HG03066 (cell line): Measurements from ENCODE around the gene UBAC1.
"Not testable (repeated sequence)": the region's sequence is repeated elsewhere in the genome, so short reads cannot be mapped to it uniquely, and the experiment has no call there.

ENCODE experiments used
- ATAC-seq: cut with Tn5 transposase; IDR thresholded peaks from one replicate; pipeline ENCODE4 v1.9.1; 2021; ENCODE audit warnings: low read depth; ENCODE audit not compliant: unreplicated experiment

UBAC1 gene

DNA sequence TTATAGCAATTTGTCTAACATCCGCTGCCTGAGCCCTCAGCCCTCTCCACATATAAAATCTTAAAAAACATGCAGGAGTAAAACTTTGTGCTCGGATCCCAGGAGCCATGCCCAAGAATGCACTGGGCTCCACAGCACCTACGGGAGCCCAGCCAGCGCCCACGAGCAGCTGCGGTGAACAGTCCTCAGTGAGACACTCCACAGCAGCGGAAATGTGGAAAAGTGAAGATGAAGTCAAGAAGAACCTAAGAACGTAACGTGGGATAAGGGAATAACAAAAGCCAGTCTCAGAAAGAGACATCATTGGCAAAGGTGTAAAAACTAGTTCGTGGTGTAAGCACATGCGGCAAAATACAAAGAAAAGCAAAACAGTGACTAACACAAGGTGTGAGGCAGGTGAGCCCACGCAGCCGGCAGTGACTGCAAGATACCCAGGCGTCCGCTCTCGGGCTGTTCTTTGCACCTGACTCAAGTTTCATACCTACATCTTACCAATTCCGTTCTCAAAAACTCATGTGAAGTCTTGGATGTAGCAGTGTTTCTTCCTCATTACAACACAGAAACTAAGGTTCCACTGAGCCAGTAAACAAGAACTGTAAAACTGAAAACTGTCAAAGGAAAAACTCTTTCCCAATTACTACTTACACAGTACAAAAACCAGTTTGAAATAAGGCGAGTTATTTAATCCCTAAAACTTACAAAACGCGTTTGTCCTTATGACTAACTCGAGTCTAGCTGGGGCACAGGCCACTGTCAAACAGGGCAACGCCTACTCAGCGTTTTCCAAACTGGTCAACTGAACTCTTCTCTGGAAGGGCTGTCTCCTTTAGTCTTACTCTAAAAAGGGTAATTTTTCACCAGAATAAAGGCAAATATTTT, 55.6 kb downstream of the UBAC1 start:
- no peak for ATAC-seq

DNA sequence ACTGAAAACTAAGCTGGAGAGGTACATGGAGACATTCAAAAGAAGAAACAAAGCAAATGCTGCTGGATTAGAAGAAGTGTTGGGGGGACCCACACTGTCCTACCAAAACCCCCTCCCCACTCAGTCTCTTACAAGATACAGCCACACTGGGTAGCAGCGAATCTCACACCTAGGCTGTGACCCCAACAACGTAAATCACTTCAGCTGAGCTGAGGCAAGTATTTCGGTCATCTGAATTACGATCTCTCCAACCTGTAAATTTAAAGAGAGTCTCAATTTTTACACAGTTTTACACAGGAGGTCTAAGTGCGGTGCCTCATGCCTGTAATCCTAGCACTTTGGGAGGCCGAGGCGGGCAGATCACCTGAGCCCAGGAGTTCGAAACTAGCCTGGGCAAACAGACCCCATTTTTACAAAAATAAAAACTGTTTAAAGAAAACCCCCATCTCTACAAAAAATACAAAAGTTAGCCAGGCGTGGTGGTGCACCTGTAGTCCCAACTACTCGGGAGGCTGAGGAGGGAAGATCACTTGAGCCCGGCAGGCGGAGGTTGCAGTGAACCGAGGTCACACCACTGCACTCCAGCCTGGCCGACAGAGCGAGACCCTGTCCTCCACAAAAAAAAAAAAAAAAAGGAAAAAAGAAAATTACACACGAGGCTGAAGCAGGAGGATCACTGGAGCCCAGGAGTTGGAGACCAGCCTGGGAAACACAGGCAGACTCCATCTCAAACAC, 57.2 kb downstream of the UBAC1 start:
- ATAC-seq: no peak

DNA sequence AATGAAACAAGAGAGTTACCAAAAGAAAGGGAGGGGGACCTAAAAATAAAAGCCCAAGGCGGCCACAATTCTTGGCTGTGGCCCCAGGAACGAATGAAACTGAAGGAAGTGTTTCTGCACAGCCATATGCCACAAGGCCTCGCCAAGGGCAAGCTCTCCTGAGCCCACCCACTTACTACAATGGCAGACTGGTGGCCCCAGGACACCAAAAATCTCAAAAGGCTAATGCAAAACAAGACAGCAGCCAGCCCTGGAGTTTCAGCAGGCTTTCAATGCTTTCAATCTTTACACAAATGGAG, 57.9 kb downstream of the UBAC1 start:
- ATAC-seq: no peak

DNA sequence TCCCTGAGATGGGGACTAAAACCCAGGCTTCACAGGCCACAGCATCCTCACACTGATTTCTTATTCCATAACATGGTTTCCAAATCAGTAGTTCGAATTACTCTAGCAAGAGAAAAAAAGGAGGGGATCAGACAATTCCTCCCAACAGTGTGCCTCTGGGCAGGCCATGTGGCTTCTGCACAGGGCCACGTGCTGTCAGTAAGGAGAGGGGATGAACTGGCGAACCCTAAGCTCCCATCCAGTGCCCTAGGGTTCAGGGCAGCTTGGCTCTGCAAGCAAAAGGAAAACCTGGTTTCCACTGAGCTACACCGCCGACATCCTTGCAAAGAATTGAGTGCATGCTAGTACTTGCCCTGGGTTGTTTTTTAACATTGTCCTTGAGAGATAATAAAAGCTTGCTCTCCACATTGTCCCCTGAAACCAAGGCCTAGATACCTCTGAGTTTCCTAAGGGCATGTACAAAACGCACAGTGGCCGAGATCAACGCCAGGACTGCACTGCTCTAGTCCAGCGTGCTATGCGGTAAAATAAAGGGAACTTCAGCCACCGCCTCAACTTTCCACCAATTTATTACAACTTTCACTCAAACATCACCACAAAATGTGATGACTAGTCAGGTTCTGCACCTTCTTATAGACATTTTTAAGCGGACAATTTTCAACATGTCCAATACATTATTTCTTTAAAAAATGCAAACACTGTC, 58.4 kb downstream of the UBAC1 start:
- no peak for ATAC-seq

DNA sequence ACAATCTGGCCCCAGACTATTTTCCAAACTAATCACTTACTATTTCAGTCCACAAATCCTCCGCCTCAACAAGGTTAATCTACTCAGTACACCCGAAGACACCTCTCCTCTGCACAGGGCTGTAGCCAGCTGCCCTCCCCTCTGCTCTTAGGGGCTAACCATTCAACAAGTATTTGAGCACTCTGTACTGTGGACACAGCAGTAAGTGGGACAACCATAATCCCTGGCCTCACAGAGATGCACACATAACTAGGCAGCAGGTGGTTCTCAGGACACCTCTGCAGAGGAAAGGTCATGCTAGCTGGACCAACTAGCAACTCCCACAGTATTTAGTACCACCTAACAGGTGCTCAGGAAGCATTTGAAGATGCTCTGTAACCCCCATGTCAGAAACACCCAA, 59.3 kb downstream of the UBAC1 start:
- ATAC-seq: no peak

DNA sequence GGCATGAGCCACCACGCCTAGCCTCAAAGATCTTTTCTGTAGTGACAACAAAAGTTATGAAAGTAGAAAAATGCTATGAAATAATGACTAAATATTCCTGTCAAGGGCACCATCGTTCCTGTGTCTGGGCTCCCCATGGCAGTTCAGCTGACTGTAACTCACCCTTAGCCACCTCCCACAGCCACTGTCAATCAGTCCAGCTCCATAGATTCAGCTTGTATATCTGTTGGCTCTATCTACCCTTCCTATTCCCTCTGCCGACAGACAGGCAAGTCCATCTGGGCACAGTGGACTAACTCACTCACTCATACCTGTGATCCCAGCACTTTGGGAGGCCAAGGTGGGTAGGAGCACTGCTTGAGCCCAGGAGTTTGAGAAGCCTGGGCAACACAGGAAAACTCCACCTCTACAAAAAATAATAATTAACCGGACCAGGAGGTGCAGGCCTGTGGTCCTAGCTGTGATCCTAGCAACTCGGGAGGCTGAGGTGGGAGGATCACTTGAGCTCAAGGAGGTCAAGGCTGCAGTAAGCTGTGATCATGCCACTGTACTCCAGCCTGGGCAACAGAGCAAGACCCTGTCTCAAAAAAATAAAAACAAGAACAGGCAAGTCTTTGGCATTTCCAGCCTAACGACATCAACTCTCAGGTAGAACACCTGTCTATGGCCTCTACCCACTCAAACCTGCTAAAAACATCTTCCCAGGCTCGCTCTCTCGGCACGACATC, 60.0 kb downstream of the UBAC1 start:
- no peak for ATAC-seq

DNA sequence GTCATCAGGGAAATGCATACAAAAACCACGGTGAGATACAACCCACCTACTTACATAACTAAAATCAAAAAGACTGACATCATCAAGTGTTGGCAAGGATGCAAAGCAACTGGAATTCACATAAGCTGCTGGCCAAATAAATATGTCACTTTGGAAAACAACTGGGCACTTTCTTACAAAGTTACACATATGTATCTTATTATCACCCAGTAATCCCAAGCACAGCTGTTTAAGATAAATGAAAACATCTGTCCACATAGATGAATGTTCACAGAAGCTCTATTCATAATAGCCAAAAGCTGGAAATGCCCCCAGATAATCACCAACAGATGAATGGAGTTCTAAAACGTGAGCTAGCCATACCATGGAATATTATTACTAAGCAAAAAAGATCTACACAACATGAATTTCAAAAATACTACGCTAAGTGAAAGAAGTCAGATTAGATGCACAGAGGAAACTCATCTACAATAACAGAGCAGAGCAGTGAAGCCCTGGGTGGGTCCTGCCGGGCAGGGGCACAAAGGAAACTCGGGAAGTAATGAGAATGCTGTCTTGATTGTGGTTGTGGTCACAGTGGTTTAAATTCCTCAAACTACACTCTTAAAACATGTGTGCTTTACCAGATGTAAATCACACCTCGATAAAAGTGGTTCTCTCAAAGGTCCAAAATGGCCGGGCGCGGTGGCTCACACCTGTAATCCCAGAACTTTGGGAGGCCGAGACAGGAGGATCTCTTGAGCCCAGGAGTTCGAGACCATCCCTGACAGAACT, 62.4 kb downstream of the UBAC1 start:
- no peak for ATAC-seq

DNA sequence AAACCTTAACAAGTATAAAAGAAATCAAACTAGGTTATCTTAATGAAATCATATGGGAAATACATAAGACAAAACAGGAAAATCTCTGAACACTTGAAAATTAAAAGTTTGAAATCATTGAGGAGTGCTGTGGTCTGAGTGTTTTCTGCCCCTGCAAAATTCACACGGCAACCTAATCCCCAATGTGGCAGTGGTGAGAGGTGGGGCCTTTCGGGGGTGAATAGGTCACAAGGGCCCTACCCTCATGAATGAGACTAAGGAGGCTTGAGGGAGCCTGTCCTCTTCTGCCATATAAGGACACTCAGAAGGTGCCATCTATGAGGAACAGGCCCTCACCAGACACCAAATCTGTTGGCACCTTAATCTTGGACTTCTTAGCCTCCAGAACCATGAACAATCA, 64.5 kb downstream of the UBAC1 start:
- ATAC-seq: no peak

DNA sequence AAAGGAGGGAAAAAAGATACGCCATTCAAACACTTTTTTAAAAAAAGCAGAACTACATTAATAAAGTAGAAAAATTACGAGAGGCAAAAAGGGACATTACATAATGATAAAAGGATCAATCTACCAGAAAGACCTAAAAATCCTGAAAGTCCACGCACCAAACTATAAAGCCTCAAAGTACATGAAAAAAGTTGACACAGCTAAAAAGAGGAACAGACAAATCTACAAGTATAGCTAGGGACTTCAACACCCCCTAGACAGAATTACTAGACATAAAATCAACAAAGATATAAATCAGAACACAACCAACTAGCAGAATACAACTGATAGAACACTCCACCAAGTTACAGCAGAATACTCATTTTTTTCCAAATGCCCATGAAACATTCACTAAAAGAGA, 65.0 kb downstream of the UBAC1 start:
- no peak for ATAC-seq

DNA sequence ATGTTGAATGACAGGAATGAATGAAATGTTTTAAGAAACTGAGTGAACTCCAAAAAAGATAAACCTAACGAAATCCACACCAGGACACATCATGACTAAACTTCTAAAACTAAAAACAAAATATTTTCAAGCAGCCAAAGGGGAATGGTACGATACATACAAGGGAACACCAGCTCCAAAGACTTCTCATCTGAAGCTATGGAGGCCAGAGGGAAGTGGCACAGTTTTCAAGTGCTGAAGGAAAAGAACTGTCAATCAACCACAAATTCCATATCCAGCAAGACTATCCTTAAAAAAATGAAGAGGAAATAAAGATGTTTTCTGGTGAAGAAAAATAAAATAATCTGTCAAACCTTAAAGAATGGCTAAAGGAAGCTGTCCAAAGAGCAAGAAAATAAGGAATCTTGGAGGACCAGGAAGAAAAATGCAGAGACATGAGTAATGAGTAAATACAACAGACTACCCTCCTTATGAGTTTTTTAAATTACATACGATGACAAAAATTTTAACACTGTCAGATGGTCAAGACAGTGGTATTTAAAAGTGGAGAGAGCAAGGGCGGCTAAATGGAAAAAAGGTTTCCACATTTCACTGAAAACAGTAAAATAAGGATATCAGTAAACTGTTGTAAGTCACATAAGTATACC, 65.8 kb downstream of the UBAC1 start:
- ATAC-seq: no peak

DNA sequence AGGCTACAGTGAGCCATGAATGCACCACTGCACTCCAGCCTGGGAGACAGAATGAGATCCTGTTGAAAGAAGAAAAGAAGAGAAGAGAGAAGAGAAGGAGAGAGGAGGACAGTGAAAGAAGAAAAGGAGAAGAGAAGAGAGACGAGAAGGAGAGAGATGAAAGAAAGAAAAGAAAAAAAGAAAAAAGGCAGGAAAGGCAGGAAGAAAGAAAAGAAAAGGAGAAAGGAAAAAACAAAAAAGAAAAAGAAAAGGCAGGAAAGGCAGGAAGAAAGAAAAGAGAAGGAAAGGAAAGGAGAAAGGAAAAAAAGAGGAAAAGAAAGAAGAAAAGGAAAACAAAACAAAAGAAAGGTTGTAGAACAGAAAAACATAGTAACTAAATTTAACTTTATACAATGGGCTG, 68.1 kb downstream of the UBAC1 start:
- no peak for ATAC-seq

DNA sequence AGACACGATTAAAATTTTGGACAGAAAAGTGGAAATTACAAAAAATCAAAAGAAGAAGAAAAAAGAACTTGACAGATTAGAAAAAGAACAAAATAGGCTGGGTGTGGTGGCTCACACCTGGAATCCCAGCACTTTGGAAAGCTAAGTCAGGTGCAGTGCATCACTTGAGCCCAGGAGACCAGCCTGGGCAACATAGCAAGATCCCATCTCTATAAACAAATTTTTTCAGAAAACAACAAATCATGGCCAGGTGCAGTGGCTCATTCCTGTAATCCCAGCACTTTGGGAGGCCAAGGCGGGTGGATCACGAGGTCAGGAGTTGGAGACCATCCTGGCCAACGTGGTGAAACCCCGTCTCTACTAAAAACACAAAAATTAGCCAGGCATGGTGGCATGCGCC, 68.8 kb downstream of the UBAC1 start:
- not testable (repeated sequence) for ATAC-seq

DNA sequence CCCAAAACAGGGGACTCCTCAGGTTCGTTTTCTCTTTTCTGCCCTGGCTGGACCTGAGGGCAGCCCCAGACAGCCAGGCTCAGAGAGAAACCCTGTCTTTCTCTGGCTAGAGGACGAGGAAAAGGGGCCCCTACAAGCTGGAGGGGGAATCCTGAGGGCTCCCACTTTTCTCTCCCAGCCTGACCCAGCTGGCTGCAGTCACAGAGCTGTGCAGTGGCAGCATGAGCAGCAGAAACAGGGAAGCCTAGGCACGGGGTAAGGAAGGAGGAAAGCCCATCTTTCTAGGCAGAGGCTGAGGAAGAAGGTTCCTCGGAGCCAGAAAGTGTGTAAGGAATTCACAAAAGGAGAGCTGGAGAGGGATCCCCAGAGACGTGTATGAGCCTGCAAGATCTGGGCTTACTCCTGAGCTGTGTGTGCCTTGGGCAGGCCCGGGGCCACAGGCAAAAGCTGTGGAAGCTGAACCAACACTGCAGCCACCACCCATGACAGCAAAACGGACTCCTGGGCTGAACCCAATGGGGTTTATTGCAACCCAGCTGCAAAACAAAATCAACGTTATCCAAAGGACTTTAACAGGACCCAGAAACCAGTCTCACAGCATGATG, 70.0 kb downstream of the UBAC1 start:
- ATAC-seq: no peak

DNA sequence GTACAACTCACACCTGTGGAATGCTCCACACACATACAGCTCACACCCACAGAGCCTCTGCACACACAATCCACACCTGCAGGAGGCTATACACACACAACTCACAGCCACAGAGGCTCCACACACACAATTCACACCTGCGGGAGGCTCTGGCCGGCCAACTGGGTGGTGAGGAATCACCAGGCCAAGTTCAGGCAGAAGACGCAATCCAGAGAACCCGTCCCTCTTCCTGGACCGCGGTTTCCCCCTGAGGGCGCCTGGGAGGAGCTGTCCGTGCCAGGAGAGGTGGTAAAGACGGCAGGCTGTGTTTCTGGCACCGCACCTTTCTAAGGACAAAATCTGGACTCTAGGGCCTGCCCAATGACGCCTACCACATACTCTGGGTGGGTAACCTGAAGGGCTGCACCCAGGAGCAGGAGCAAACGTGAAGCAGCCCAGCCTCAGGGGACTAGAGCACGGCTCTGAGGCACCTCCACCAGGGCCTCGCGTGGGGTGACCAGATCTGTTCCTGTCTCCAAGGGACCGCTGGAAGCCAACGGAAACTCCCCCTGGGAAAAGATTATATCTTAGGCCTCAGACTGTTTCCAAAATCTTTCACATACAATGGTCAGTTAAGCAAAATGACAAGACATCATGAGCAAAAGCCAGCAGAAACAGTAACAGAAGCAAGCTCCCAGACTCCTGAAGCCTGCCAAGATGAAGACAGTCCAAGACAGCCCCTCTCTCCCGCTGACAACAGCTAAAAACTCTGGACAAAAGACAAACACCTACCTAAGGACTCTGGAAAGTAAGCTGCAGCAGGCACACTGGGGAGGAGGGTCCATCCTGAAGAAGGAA, 70.8 kb downstream of the UBAC1 start:
- ATAC-seq: no peak

DNA sequence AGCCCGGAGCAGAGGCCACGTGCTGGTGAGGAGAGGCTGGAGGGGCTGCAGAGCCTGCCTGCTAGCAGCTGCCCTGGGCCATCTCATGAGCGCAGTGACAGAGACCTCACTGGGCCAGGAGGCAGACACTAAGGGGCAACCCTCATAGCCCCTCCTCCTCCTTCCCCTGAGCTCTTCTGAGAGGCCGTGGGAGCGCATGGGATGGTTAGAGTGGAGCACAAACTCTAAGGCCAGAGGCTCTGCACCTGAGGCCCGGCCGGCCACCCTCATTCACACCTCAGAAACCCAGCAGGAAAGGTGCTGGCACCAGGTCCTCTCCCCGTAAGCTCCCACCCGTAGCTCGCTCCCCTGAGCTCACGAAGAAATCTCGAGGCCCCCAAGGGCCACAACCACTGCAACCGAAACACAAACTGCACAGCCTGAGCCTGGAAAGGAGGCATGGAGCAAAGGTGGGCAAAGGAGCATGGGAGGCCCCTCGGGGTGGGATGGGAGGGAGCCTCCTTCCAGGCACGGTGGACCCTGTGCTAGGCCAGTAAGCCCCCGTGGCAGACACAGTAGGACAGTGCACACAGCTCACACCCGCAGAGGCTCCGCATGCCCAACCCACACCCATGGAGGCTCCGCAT, 71.5 kb downstream of the UBAC1 start:
- ATAC-seq: no peak

DNA sequence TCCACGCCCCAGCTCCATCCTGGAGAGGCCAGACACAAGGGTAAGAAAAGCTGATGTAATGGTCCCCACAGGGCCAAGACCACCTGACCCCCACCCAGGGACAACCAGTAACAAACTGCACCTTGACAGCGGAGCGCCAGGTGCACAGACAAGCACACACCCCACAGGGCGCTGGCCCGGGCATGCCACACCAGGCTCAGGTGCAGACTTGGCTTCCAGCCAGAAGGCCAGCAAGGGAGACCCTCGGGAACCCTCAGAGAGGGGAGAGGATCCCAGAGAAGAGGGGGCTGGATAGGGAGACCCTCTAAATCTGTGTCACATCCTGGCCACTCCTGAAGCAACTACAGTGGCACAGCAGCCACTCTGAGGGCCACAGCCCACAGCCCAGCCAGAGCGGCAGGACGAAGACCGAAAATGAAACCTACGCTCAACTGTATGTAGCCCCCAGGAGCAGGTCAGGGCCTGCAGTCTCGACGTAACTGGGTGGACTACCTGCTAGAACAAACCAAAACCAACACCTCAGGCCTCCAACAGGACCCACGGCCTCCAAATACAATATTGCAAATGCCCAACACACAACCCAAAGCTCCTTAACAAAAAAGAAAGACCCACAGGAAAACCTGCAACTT, 72.3 kb downstream of the UBAC1 start:
- no peak for ATAC-seq

DNA sequence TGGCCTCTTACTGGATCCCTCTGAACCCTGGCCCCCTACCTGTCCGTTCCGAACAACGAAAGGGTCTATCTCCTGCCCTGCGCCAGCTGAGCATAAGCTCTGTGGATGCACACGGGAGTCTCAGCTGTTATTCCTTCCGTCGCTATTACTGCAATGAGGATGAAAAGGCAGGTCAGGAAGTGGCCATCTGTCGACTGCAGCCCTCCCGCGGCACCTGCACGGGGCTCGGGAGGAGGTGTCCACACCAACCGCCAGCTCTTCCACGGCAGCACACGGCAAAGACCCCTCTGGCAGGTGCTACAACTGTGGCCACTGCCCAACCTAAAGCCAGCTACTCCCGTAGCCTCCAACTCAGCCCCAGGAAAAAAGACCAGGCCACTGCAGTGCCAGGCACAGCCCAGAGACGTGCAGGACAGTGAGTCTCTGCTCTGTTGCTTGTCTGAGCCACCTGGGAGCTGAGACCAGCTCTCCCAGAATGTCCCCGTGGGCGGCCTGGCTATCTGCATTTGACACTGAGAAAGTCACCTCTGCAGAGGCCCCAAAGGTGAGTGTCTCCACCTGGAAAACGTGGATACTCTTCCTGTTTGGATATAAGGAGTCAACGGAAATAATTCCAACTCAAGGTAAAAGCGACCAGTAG, 72.9 kb downstream of the UBAC1 start:
- ATAC-seq: no peak
